ENCODE data around the gene METRNL.
"Not testable (repeated sequence)": the region's sequence is repeated elsewhere in the genome, so short reads cannot be mapped to it uniquely, and the experiment has no call there.

The METRNL gene

GRCh38 chr17:83053021-83053681 lies 26.3 kb upstream of the METRNL start:
- Histone ChIP-seq H3K36me3 (ENCODE audit: control insufficient read depth, insufficient read depth, low read length) (no peaks in the 10 kb centered on the region), H3K4me1 (ENCODE audit: control insufficient read depth, insufficient read depth, low read length) (peaks cover 5% of the 10 kb centered on the region; the same call in 1 of the 2 replicates), H3K27ac (ENCODE audit: low read depth, low read length) (no peak overlapping the region), H3K4me3 (ENCODE audit: low read depth, low read length) (no peak overlapping the region), H3K27me3 (ENCODE audit: control insufficient read depth, insufficient read depth, low read length) (no peaks in the 10 kb centered on the region), H3K9me3 (ENCODE audit: control insufficient read depth, insufficient read depth, low read length) (no peaks in the 10 kb centered on the region), H3K9ac (ENCODE audit: low read depth, low read length) (no peak overlapping the region)

- Histone ChIP-seq H3K9ac (ENCODE audit: low read depth, low read length) (no peak overlapping the region), H3K4me1 (ENCODE audit: control insufficient read depth, insufficient read depth, low read length) (peaks cover 5% of the 10 kb centered on the region; the same call in 1 of the 2 replicates), H3K36me3 (ENCODE audit: control insufficient read depth, insufficient read depth, low read length) (no peaks in the 10 kb centered on the region), H3K4me3 (ENCODE audit: low read depth, low read length) (no peak overlapping the region), H3K9me3 (ENCODE audit: control insufficient read depth, insufficient read depth, low read length) (no peaks in the 10 kb centered on the region), H3K27me3 (ENCODE audit: control insufficient read depth, insufficient read depth, low read length) (no peaks in the 10 kb centered on the region), H3K27ac (ENCODE audit: low read depth, low read length) (no peak overlapping the region)
These were observed 25.5 kb upstream of the METRNL start for GRCh38 chr17:83053739-83054451.

- no peaks in the 10 kb centered on the region for H3K27me3 ChIP-seq (ENCODE audit: control insufficient read depth, insufficient read depth, low read length)
- no peak overlapping the region for H3K27ac ChIP-seq (ENCODE audit: low read depth, low read length)
- no peaks in the 10 kb centered on the region for H3K36me3 ChIP-seq (ENCODE audit: control insufficient read depth, insufficient read depth, low read length)
- H3K9ac ChIP-seq (ENCODE audit: low read depth, low read length): no peak overlapping the region
- H3K9me3 ChIP-seq (ENCODE audit: control insufficient read depth, insufficient read depth, low read length): no peaks in the 10 kb centered on the region
- no peak overlapping the region for H3K4me3 ChIP-seq (ENCODE audit: low read depth, low read length)
- H3K4me1 ChIP-seq (ENCODE audit: control insufficient read depth, insufficient read depth, low read length): peaks cover 5% of the 10 kb centered on the region; the same call in 1 of the 2 replicates
These were observed 24.8 kb upstream of the METRNL start for GRCh38 chr17:83054518-83055125.

- not testable (repeated sequence) for H3K4me3 ChIP-seq (ENCODE audit: low read depth, low read length); H3K27me3 ChIP-seq (ENCODE audit: control insufficient read depth, insufficient read depth, low read length); H3K27ac ChIP-seq (ENCODE audit: low read depth, low read length); H3K9ac ChIP-seq (ENCODE audit: low read depth, low read length); H3K4me1 ChIP-seq (ENCODE audit: control insufficient read depth, insufficient read depth, low read length); H3K36me3 ChIP-seq (ENCODE audit: control insufficient read depth, insufficient read depth, low read length); H3K9me3 ChIP-seq (ENCODE audit: control insufficient read depth, insufficient read depth, low read length)
These were observed 24.2 kb upstream of the METRNL start for GRCh38 chr17:83055176-83055575.

GRCh38 chr17:83055911-83056582 lies 23.4 kb upstream of the METRNL start:
- Histone ChIP-seq H3K9me3 (ENCODE audit: control insufficient read depth, insufficient read depth, low read length) (no peaks in the 10 kb centered on the region), H3K4me1 (ENCODE audit: control insufficient read depth, insufficient read depth, low read length) (0 out of 2 replicates have a peak, but pooled peaks cover 2% of the 10 kb centered on the region), H3K4me3 (ENCODE audit: low read depth, low read length) (no peak overlapping the region), H3K9ac (ENCODE audit: low read depth, low read length) (no peak overlapping the region), H3K27ac (ENCODE audit: low read depth, low read length) (no peak overlapping the region), H3K36me3 (ENCODE audit: control insufficient read depth, insufficient read depth, low read length) (no peaks in the 10 kb centered on the region), H3K27me3 (ENCODE audit: control insufficient read depth, insufficient read depth, low read length) (no peaks in the 10 kb centered on the region)

GRCh38 chr17:83056583-83057396 lies 22.6 kb upstream of the METRNL start:
- H3K4me3 ChIP-seq (ENCODE audit: low read depth, low read length): no peak overlapping the region
- no peaks in the 10 kb centered on the region for H3K9me3 ChIP-seq (ENCODE audit: control insufficient read depth, insufficient read depth, low read length)
- H3K9ac ChIP-seq (ENCODE audit: low read depth, low read length): no peak overlapping the region
- no peaks in the 10 kb centered on the region for H3K27me3 ChIP-seq (ENCODE audit: control insufficient read depth, insufficient read depth, low read length)
- no peaks in the 10 kb centered on the region for H3K36me3 ChIP-seq (ENCODE audit: control insufficient read depth, insufficient read depth, low read length)
- H3K27ac ChIP-seq (ENCODE audit: low read depth, low read length): no peak overlapping the region
- H3K4me1 ChIP-seq (ENCODE audit: control insufficient read depth, insufficient read depth, low read length): 0 out of 2 replicates have a peak, but pooled peaks cover 2% of the 10 kb centered on the region

- Histone ChIP-seq H3K4me3 (ENCODE audit: low read depth, low read length) (no peak overlapping the region), H3K27me3 (ENCODE audit: control insufficient read depth, insufficient read depth, low read length) (no peaks in the 10 kb centered on the region), H3K27ac (ENCODE audit: low read depth, low read length) (no peak overlapping the region), H3K36me3 (ENCODE audit: control insufficient read depth, insufficient read depth, low read length) (no peaks in the 10 kb centered on the region), H3K9me3 (ENCODE audit: control insufficient read depth, insufficient read depth, low read length) (no peaks in the 10 kb centered on the region), H3K9ac (ENCODE audit: low read depth, low read length) (no peak overlapping the region), H3K4me1 (ENCODE audit: control insufficient read depth, insufficient read depth, low read length) (no peaks in the 10 kb centered on the region)
These were observed 22.0 kb upstream of the METRNL start for GRCh38 chr17:83057397-83057761.

- Histone ChIP-seq H3K4me3 (ENCODE audit: low read depth, low read length) (no peak overlapping the region), H3K36me3 (ENCODE audit: control insufficient read depth, insufficient read depth, low read length) (no peaks in the 10 kb centered on the region), H3K27ac (ENCODE audit: low read depth, low read length) (no peak overlapping the region), H3K27me3 (ENCODE audit: control insufficient read depth, insufficient read depth, low read length) (no peaks in the 10 kb centered on the region), H3K9ac (ENCODE audit: low read depth, low read length) (no peak overlapping the region), H3K9me3 (ENCODE audit: control insufficient read depth, insufficient read depth, low read length) (no peaks in the 10 kb centered on the region), H3K4me1 (ENCODE audit: control insufficient read depth, insufficient read depth, low read length) (no peaks in the 10 kb centered on the region)
These were observed 21.6 kb upstream of the METRNL start for GRCh38 chr17:83057793-83058265.

- no peaks in the 10 kb centered on the region for H3K27me3 ChIP-seq (ENCODE audit: control insufficient read depth, insufficient read depth, low read length)
These were observed 21.1 kb upstream of the METRNL start for GRCh38 chr17:83058266-83058798.

GRCh38 chr17:83061586-83061985 lies 17.8 kb upstream of the METRNL start:
- Histone ChIP-seq H3K9me3 (ENCODE audit: control insufficient read depth, insufficient read depth, low read length) (no peaks in the 10 kb centered on the region), H3K27me3 (ENCODE audit: control insufficient read depth, insufficient read depth, low read length) (no peaks in the 10 kb centered on the region), H3K36me3 (ENCODE audit: control insufficient read depth, insufficient read depth, low read length) (no peaks in the 10 kb centered on the region), H3K9ac (ENCODE audit: low read depth, low read length) (no peak overlapping the region), H3K4me3 (ENCODE audit: low read depth, low read length) (no peak overlapping the region), H3K4me1 (ENCODE audit: control insufficient read depth, insufficient read depth, low read length) (no peaks in the 10 kb centered on the region), H3K27ac (ENCODE audit: low read depth, low read length) (no peak overlapping the region)

More at GRCh38 chr17:83058266-83058798, 21.1 kb upstream of the METRNL start:
- Histone ChIP-seq H3K4me3 (ENCODE audit: low read depth, low read length) (no peak overlapping the region), H3K4me1 (ENCODE audit: control insufficient read depth, insufficient read depth, low read length) (no peaks in the 10 kb centered on the region), H3K9ac (ENCODE audit: low read depth, low read length) (no peak overlapping the region), H3K27ac (ENCODE audit: low read depth, low read length) (no peak overlapping the region), H3K9me3 (ENCODE audit: control insufficient read depth, insufficient read depth, low read length) (no peaks in the 10 kb centered on the region), H3K36me3 (ENCODE audit: control insufficient read depth, insufficient read depth, low read length) (no peaks in the 10 kb centered on the region)
